Body of pancreas (tissue), 4 donors: ENCODE data around the gene FIBCD1. TPM values are rescaled to one million over a fixed set of nuclear protein-coding genes. Genes with fewer than 3 reads are reported as not detected.

Experiments
- ATAC-seq: fragments of 150-250 bp; one replicate; pipeline ENCODE4 v1.9.1; 2016
- DNase-seq, 4 donors: peaks; one replicate each; pipeline ENCODE4 v3.0.0-alpha.2; 2019
- H3K27ac ChIP-seq, 4 donors: fragments of 200-600 bp; sonication (generic); 1 replicate in 3 of 4; 2 replicates in 1 of 4; pipeline versions ENCODE4 v1.5.1 to v1.6.1; 2016 to 2019; ENCODE audit warnings: mild to moderate bottlenecking in 1 of 4, mixed read lengths in 1 of 4, moderate library complexity in 1 of 4
- H3K27me3 ChIP-seq, 2 donors: fragments of 200-600 bp; sonication (generic); one replicate each; pipeline ENCODE4 v1.6.0; 2016; ENCODE audit warnings: mild to moderate bottlenecking in 1 of 2
- H3K36me3 ChIP-seq, 2 donors: fragments of 200-600 bp; sonication (generic); replicated peaks in 1 of 2; 2 replicates each; pipeline ENCODE4 v1.5.1; 2016; ENCODE audit warnings: low read depth in 2 of 2; ENCODE audit not compliant: insufficient read depth in 1 of 2
- H3K4me1 ChIP-seq: fragments of 200-600 bp; sonication (generic); one replicate; pipeline ENCODE4 v1.6.0; 2016
- H3K4me3 ChIP-seq, 2 donors: fragments of 200-600 bp; sonication (generic); 1 replicate in 1 of 2; 2 replicates in 1 of 2; pipeline ENCODE4 v1.5.1; 2016 to 2019
- H3K9me3 ChIP-seq, 3 donors: fragments of 200-600 bp; sonication (generic); 1 replicate in 2 of 3; 2 replicates in 1 of 3; pipeline ENCODE4 v1.5.1; 2016
- CTCF ChIP-seq, 7 experiments: fragments of 450-650 bp in 4 of 7; fragments of 200-600 bp in 3 of 7; sonication (generic) in 3 of 7; IDR thresholded peaks; one replicate each; pipeline ENCODE4 v1.5.1; 2016 to 2019; ENCODE audit warnings: antibody characterized with exemption in 7 of 7
- POLR2A ChIP-seq, 3 donors: fragments of 450-650 bp; IDR thresholded peaks; one replicate each; pipeline ENCODE4 v1.6.1; 2016; ENCODE audit warnings: antibody characterized with exemption in 3 of 3, mild to moderate bottlenecking in 2 of 3
- WGBS, 2 donors: methylation state at CpG; one replicate each; pipeline ENCODE4 v1.1.5; 2017; 5-methylcytosine and 5-hydroxymethylcytosine counted together
- intact Hi-C: fragments of 100-400 bp; cut with DNase I; formaldehyde crosslinking; loops from one replicate; pipeline ENCODE4 v1.15.1; 2023
- total RNA-seq, 2 donors: library from RNA; depleted of rRNA; stranded (reverse); fragments of >200 nt; gene quantifications; one replicate each; pipeline ENCODE4 v1.1.0, GENCODE V29; 2016

FIBCD1 gene
- total RNA-seq, 2 donors from 2014 or later: 0.78 TPM; not detected in 1

DNA sequence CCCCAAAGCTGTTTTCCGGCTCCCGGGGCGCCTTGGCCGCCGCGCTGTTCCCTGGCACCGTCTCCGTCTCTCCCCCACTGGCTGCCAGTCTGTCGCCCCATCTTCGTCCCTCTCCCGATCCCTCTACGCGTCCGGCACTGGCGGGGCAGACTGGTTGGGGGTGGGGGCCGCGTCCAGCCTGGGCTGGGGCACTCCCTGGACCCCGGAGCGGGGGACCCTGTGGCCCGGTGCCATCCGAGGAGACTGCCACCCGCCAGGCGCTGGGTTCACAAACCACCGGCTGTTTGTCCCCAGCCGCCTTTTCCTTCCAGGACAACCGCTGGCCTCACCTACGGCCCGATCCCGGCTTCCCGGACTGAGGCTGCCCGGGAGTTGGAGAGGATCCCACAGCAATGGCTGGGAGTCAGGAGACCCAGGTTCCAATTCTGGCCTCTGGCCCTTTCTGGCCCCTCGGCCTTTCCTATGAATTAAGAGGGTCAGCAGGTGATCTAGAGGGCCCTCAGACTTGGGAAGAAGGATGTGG lies 1.0 kb upstream of the FIBCD1 start:
- intact Hi-C loops: loop anchor here (5.0 kb wide), 2 partner anchors 73 to 238 kb away; no protein-coding TSS in a partner anchor
- Histone ChIP-seq H3K9me3 (no peaks in the 10 kb centered on the region), H3K27me3 (peaks cover 0 to 45% of the 10 kb centered on the region in 2 donors), H3K36me3 (no peaks in the 10 kb centered on the region), H3K4me3 (no peak overlapping the region), H3K27ac (no peak overlapping the region), H3K4me1 (peaks cover 29% of the 10 kb centered on the region)
- ATAC-seq (no peak), DNase-seq (no peak)
- TF ChIP-seq CTCF (IDR thresholded peaks at IDR 0.05): no peak
- TF ChIP-seq POLR2A (IDR thresholded peaks at IDR 0.05): no peak
- 2 to 3% methylated on average over 14 to 32 of the region's 32 CpGs for WGBS, 2 donors

- WGBS, 2 donors: 0 to 3% methylated on average over 40 to 72 of the region's 75 CpGs
- intact Hi-C loops: loop anchor here (5.0 to 10.0 kb wide), 3 partner anchors 72 to 237 kb away; no protein-coding TSS in a partner anchor
- DNase-seq (no peak), ATAC-seq (no peak)
- Histone ChIP-seq H3K36me3 (no peaks in the 10 kb centered on the region), H3K27me3 (peaks cover 0 to 49% of the 10 kb centered on the region in 2 donors), H3K9me3 (no peaks in the 10 kb centered on the region), H3K27ac (no peak overlapping the region), H3K4me1 (peaks cover 29% of the 10 kb centered on the region), H3K4me3 (peak overlapping the region in 1 of 2 donors; percentile 14)
- no peak for TF ChIP-seq POLR2A (IDR thresholded peaks at IDR 0.05)
- no peak for TF ChIP-seq CTCF (IDR thresholded peaks at IDR 0.05)
Measured at GRCh38 chr9:130939405-130940026, 469 bp upstream of the FIBCD1 start.

DNA sequence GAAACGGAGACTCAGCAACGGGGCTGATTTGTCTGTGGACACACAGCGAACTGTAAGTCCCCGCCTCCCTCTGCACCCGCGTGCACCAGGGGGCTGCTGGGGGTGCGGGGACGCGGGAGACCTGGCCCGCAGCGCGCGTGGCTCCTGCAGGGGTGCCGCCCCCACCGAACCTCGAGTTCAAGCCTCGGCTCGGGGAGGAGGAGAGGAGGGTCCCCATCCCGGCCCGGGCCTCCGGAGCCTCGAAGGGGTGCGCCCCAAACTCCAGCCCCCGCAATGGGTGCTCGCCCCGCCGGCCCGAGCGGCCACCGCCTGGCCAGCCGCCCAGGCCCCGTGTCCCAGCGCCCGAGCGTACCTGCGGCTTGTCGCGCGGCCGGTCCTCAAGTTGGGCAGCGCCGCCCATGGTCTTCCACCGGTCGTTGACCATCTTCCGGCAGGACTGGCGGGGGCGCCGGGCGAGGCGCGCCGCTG lies 829 bp downstream of the FIBCD1 start:
- Histone ChIP-seq H3K4me3 (no peak overlapping the region), H3K9me3 (no peaks in the 10 kb centered on the region), H3K4me1 (peaks cover 29% of the 10 kb centered on the region), H3K36me3 (no peaks in the 10 kb centered on the region), H3K27ac (no peak overlapping the region), H3K27me3 (peaks cover 0 to 57% of the 10 kb centered on the region in 2 donors)
- TF ChIP-seq CTCF (IDR thresholded peaks at IDR 0.05): no peak
- no peak for TF ChIP-seq POLR2A (IDR thresholded peaks at IDR 0.05)
- intact Hi-C loops: loop anchor here (10.0 kb wide), 1 partner anchor 173 kb away; no protein-coding TSS in a partner anchor
- 1 to 8% methylated on average over 5 to 46 of the region's 52 CpGs for WGBS, 2 donors
- ATAC-seq: no peak
- no peak for DNase-seq

GRCh38 chr9:130937146-130938076 lies 1.6 kb downstream of the FIBCD1 start:
- Histone ChIP-seq H3K27me3 (peaks cover 0 to 51% of the 10 kb centered on the region in 2 donors), H3K9me3 (no peaks in the 10 kb centered on the region), H3K4me3 (no peak overlapping the region), H3K36me3 (no peaks in the 10 kb centered on the region), H3K4me1 (peaks cover 29% of the 10 kb centered on the region), H3K27ac (no peak overlapping the region)
- intact Hi-C loops: loop anchor here (10.0 kb wide), 1 partner anchor 173 kb away; no protein-coding TSS in a partner anchor
- DNase-seq (no peak), ATAC-seq (no peak)
- 61 to 70% methylated on average over 13 to 23 of the region's 23 CpGs for WGBS, 2 donors
- TF ChIP-seq CTCF (IDR thresholded peaks at IDR 0.05) (no peak), POLR2A (IDR thresholded peaks at IDR 0.05) (no peak)
